GM12872 (cell line): ENCODE results near the gene LAMA1.

Source experiments
- TF ChIP-seq, protein P1 (sequence below): IDR thresholded peaks from 3 replicates; pipeline ENCODE4 v1.5.1; 2011; ENCODE audit warnings: low read depth, mild to moderate bottlenecking, low read length, moderate library complexity; ENCODE audit not compliant: insufficient read depth

LAMA1 gene

DNA sequence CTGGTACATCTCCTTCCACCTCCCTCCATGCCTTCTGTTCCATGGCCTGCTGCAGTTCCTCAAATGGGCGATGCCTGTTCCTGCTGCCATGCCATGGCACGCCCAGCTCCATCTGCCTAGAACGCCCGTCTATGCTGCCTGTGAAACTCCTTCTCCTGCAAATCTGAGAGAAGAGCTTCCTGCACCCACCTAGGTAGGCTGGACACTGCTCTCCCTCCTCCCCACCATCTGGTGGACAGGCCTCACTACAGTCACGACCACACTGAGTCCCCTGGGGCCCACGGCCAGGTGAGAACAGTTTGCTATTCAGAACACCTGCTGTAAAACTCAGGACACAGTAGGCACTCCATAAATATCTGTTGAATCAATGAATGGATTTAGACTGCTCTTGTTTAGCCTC lies 92.4 kb downstream of the LAMA1 start:
- TF ChIP-seq, protein P1, sequence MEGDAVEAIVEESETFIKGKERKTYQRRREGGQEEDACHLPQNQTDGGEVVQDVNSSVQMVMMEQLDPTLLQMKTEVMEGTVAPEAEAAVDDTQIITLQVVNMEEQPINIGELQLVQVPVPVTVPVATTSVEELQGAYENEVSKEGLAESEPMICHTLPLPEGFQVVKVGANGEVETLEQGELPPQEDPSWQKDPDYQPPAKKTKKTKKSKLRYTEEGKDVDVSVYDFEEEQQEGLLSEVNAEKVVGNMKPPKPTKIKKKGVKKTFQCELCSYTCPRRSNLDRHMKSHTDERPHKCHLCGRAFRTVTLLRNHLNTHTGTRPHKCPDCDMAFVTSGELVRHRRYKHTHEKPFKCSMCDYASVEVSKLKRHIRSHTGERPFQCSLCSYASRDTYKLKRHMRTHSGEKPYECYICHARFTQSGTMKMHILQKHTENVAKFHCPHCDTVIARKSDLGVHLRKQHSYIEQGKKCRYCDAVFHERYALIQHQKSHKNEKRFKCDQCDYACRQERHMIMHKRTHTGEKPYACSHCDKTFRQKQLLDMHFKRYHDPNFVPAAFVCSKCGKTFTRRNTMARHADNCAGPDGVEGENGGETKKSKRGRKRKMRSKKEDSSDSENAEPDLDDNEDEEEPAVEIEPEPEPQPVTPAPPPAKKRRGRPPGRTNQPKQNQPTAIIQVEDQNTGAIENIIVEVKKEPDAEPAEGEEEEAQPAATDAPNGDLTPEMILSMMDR, result no peak

DNA sequence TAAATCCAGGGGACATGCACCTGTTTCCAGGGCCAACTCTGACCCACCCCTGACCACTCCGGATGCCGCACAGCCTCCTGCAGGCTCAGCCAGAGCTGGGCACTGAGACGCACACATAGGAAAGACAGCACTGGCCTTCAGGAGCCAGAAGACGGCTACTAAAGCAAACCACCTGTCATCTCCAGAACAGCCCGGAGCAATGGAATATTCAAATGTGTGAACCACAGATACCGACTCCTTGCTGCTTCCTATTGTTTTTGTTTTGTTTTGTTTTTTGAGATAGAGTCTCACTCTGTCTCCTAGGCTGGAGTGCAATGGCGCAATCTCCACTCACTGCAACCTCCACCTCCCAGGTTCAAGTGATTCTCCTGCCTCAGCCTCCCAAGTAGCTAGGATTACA lies 94.0 kb downstream of the LAMA1 start:
- TF ChIP-seq, protein P1, result no peak

DNA sequence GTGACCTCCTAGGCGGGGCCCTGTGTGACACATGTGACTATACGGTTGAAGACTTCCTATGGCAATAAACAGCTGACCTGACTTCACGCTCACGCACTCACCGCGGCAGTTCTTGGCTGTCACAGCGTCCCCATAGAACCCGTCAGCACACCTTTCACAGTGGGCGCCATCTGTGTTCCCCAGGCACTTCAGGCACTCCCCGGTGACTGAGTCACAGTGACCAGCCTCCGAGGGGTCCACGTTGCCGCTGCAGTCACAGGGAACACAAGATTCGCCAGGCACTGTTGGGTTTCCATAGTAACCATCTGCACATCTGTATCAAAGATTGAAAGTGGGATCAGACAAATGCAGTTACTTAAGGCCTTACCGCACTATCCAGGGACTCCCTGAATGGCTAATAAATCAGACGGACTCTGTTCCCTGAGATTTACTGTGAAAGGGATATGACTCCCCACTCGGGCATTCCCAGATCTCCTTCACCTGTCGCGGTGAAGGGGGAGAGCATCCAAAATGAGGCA lies 94.5 kb downstream of the LAMA1 start:
- TF ChIP-seq, protein P1, result no peak

DNA sequence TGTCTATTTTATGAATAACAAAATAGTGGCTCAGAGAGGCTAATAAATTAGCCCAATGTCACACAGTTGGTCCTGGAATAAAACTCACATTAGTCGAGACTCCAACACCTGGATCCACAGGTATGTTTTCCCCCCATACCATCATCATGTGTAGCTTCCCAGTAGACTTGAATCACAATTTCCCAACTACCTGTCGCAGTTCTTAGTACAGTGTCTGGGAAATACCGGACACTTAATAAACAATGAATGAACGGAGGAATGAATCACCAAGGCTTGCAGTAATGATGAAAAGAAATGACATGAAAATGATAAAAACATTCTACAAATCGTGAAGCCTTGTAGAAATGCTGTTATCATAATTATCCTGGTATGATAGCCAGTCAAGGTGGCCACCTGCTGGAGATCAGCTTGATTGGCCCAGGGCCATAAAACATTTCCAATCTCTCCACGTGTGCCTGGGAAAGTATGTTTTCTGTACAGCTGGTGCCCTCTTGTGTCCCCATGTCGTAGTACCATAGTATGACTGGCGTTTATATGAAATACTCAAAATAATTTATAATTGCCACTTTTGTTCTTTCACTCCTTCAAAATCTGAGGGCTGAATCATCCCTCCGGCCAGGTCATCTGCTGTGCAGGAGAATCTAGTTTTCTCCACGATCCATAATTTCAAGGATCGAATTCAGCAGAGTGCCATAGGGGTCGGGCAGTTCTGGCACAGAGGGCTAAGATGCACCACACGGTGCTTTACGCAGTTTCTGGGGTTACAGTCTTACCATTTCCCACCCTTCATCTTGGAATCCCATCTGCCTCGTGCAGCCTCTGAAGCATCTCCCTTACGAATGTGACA lies 95.4 kb downstream of the LAMA1 start:
- TF ChIP-seq, protein P1, result no peak

DNA sequence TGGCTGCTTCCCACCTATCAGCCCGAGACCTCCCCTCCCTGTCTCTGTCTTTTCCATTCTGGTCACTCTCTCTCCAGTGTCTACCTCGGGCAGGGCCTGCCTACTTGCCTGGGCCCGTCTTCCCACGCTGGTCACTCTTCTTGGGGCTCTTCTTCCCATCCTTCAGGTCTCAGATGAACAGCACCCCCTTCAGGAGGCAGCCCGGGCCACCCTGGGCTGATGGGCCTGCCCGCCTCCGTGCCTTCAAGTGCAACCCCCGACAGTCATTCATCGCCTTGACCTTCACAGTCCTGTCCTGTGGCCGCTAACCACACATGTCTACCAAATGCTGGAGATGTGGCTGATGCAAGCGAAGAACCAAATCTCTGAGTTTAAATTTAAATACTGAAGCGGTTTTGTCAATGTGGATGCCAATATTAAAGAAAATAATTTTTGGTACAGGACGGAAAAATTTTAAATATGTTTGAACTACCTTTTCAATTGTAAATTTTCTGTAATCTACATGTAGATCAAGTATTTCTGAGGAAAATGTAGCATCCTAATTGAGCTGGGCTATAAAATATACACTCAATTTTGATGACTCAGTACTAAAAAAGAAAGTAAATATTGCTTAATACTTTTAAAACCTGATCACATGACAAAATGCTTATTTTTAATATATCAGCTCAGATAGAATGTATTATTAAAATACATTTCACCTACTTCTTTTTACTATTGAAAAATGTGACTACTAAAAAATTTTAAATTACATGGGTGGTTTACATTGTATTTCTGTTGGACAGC lies 96.4 kb downstream of the LAMA1 start:
- TF ChIP-seq, protein P1, result no peak

DNA sequence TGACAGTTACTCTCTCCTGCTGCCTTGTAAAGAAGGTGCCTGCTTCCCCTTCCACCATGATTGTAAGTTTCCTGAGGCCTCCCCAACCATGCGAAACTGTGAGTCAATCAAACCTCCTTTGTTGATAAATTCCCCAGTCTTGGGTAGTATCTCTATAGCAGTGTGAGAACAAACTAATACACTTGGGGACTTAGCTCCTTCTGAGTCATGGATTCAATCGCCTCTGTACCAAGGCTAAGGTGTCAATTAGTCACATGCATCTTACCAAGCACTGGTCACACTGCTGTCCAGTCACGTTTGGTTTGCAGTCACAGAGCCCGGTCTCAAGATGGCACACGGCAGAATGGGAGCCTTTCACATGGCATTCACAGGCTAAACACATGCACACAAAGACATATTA lies 100.6 kb downstream of the LAMA1 start:
- TF ChIP-seq, protein P1, result no peak

DNA sequence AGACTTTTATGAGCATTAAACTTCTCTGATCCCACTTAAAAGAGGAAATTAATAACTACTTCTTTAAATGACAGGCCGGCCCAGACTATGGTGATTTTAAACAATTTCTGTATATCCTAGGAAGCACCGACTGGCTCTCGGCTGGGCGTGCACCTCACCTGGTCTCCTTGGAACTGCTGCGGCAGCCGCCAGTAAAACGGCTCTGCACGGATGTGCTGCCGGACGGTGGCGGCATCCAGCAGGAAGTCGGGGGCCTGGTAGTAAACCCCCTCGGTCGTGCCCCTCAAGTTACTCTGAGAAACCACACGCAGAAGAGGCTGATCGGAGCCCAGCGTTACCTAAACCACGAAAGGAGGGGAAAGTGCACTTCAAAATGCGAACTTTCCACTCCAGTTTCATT lies 106.5 kb downstream of the LAMA1 start:
- TF ChIP-seq, protein P1, result no peak
